Measurements from ENCODE around the gene ERCC1. TPM values are rescaled to one million over a fixed set of nuclear protein-coding genes. Genes with fewer than 3 reads are reported as not detected.

The ERCC1 gene
- 112 TPM for polyA plus RNA-seq (2013, experiment 1 of 2)
- 94.3 TPM for polyA plus RNA-seq (2013, experiment 2 of 2)

DNA sequence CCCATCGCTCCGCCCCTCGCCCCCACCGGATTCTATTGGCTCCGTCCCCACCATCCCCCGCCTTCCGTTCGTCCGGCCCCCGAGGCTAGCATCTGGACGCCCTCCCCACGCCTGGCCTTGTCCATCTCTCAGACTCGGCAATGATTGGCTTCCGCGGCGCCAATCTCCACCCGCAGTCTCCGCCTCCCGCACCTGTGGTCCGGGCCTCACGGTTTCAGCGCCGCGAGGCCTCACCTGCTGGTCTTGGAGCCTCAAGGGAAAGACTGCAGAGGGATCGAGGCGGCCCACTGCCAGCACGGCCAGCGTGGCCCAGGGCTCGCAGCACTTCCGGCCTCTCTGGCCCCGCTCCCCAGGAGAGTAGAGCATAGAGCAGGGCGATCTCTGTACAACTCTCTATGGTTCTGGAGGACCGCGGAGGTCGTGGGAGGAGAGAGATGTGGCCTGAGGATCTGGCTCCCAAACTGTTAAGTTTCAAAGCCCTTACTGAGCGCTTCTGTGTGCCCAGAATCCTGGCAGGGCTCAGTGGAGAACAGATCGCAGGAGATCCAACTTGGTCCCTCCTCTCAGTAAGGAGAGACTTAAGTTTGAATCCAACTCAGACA lies at the start of gene ERCC1:
ERCC1 (minus strand) TSS at position 329 of the 602 bp plus-strand sequence. CDS start 543 bp downstream, outside the sequence.
- Histone ChIP-seq H3K4me3 (ENCODE audit: extremely low read depth, insufficient read depth, low read length, poor library complexity, severe bottlenecking) (peak within 1 kb of the TSS; percentile 72), H3K27ac (ENCODE audit: low read depth, low read length, severe bottlenecking) (peak within 1 kb of the TSS; percentile 97), H3K4me1 (ENCODE audit: control insufficient read depth, insufficient read depth, low read length, poor library complexity, severe bottlenecking) (peaks cover 15% of the 10 kb centered on the region), H3K36me3 (ENCODE audit: control insufficient read depth, insufficient read depth, low read length) (peaks cover 22% of the 10 kb centered on the region), H3K9me3 (ENCODE audit: control insufficient read depth, low read length) (no peaks in the 10 kb centered on the region)
- 0 to 1% methylated on average over 24 to 37 of the region's 37 CpGs for WGBS, 2 experiments (ENCODE audit: insufficient coverage in 2 of 2)

DNA sequence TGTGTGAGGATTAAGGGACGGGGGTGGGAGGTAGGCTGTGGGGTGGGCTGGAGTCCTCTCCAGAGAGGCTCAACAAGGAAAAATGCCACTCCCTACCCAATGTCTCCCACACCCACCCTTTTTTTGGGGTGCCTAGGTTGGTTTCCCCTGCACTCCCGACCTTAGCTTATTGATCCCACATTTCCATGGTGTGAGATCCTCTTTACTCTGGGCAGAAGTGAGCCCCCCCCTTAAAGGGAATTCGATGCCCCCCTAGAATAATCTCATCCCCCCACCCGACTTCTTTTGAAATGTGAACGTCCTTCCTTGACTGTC lies 49.6 kb upstream of the ERCC1 start:
- Histone ChIP-seq H3K4me1 (ENCODE audit: control insufficient read depth, insufficient read depth, low read length, poor library complexity, severe bottlenecking) (peaks cover 10% of the 10 kb centered on the region), H3K9me3 (ENCODE audit: control insufficient read depth, low read length) (no peaks in the 10 kb centered on the region), H3K27ac (ENCODE audit: low read depth, low read length, severe bottlenecking) (no peak overlapping the region), H3K36me3 (ENCODE audit: control insufficient read depth, insufficient read depth, low read length) (no peaks in the 10 kb centered on the region), H3K4me3 (ENCODE audit: extremely low read depth, insufficient read depth, low read length, poor library complexity, severe bottlenecking) (no peak overlapping the region)
- WGBS, 2 experiments (ENCODE audit: insufficient coverage in 2 of 2): 55 to 71% methylated on average over 1 to 2 of the region's 5 CpGs

GRCh38 chr19:45472563-45473366 lies 49.0 kb upstream of the ERCC1 start:
- H3K36me3 ChIP-seq (ENCODE audit: control insufficient read depth, insufficient read depth, low read length): no peaks in the 10 kb centered on the region
- H3K4me3 ChIP-seq (ENCODE audit: extremely low read depth, insufficient read depth, low read length, poor library complexity, severe bottlenecking): no peak overlapping the region
- WGBS, 2 experiments (ENCODE audit: insufficient coverage in 2 of 2): 38 to 41% methylated on average over 24 to 30 of the region's 44 CpGs
- peaks cover 10% of the 10 kb centered on the region for H3K4me1 ChIP-seq (ENCODE audit: control insufficient read depth, insufficient read depth, low read length, poor library complexity, severe bottlenecking)
- H3K27ac ChIP-seq (ENCODE audit: low read depth, low read length, severe bottlenecking): no peak overlapping the region
- no peaks in the 10 kb centered on the region for H3K9me3 ChIP-seq (ENCODE audit: control insufficient read depth, low read length)

GRCh38 chr19:45471931-45472562 lies 48.3 kb upstream of the ERCC1 start:
- no peaks in the 10 kb centered on the region for H3K36me3 ChIP-seq (ENCODE audit: control insufficient read depth, insufficient read depth, low read length)
- H3K4me3 ChIP-seq (ENCODE audit: extremely low read depth, insufficient read depth, low read length, poor library complexity, severe bottlenecking): no peak overlapping the region
- 74 to 83% methylated on average over 5 to 7 of the region's 7 CpGs for WGBS, 2 experiments (ENCODE audit: insufficient coverage in 2 of 2)
- H3K4me1 ChIP-seq (ENCODE audit: control insufficient read depth, insufficient read depth, low read length, poor library complexity, severe bottlenecking): peaks cover 10% of the 10 kb centered on the region
- H3K9me3 ChIP-seq (ENCODE audit: control insufficient read depth, low read length): no peaks in the 10 kb centered on the region
- H3K27ac ChIP-seq (ENCODE audit: low read depth, low read length, severe bottlenecking): no peak overlapping the region

- H3K27ac ChIP-seq (ENCODE audit: low read depth, low read length, severe bottlenecking): no peak overlapping the region
- H3K4me1 ChIP-seq (ENCODE audit: control insufficient read depth, insufficient read depth, low read length, poor library complexity, severe bottlenecking): peaks cover 10% of the 10 kb centered on the region
- H3K4me3 ChIP-seq (ENCODE audit: extremely low read depth, insufficient read depth, low read length, poor library complexity, severe bottlenecking): no peak overlapping the region
- WGBS, 2 experiments (ENCODE audit: insufficient coverage in 2 of 2): 78 to 88% methylated on average over 3 to 10 of the region's 16 CpGs
- H3K9me3 ChIP-seq (ENCODE audit: control insufficient read depth, low read length): no peaks in the 10 kb centered on the region
- no peaks in the 10 kb centered on the region for H3K36me3 ChIP-seq (ENCODE audit: control insufficient read depth, insufficient read depth, low read length)
Observed at GRCh38 chr19:45471111-45471930, 47.6 kb upstream of the ERCC1 start.

DNA sequence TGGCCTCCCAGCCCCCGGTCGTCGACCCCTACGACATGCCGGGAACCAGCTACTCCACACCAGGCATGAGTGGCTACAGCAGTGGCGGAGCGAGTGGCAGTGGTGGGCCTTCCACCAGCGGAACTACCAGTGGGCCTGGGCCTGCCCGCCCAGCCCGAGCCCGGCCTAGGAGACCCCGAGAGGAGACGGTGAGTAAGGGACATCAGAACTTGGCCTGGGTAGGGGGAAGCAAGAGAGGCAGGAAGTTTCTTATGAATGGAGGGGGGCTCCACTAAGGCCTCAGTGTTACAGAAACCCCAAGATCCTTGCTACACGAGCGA lies 47.0 kb upstream of the ERCC1 start:
- H3K4me3 ChIP-seq (ENCODE audit: extremely low read depth, insufficient read depth, low read length, poor library complexity, severe bottlenecking): no peak overlapping the region
- no peaks in the 10 kb centered on the region for H3K9me3 ChIP-seq (ENCODE audit: control insufficient read depth, low read length)
- no peak overlapping the region for H3K27ac ChIP-seq (ENCODE audit: low read depth, low read length, severe bottlenecking)
- 92 to 99% methylated on average over 5 to 10 of the region's 15 CpGs for WGBS, 2 experiments (ENCODE audit: insufficient coverage in 2 of 2)
- H3K4me1 ChIP-seq (ENCODE audit: control insufficient read depth, insufficient read depth, low read length, poor library complexity, severe bottlenecking): peaks cover 10% of the 10 kb centered on the region
- H3K36me3 ChIP-seq (ENCODE audit: control insufficient read depth, insufficient read depth, low read length): no peaks in the 10 kb centered on the region

GRCh38 chr19:45469945-45470761 lies 46.4 kb upstream of the ERCC1 start:
- peak overlapping the region; percentile 67 for H3K4me3 ChIP-seq (ENCODE audit: extremely low read depth, insufficient read depth, low read length, poor library complexity, severe bottlenecking)
- H3K27ac ChIP-seq (ENCODE audit: low read depth, low read length, severe bottlenecking): peak overlapping the region; percentile 99
- peaks cover 10% of the 10 kb centered on the region for H3K4me1 ChIP-seq (ENCODE audit: control insufficient read depth, insufficient read depth, low read length, poor library complexity, severe bottlenecking)
- no peaks in the 10 kb centered on the region for H3K36me3 ChIP-seq (ENCODE audit: control insufficient read depth, insufficient read depth, low read length)
- H3K9me3 ChIP-seq (ENCODE audit: control insufficient read depth, low read length): no peaks in the 10 kb centered on the region
- WGBS, 2 experiments (ENCODE audit: insufficient coverage in 2 of 2): 64 to 70% methylated on average over 11 to 14 of the region's 33 CpGs

- 0% methylated on average over 48 to 52 of the region's 66 CpGs for WGBS, 2 experiments (ENCODE audit: insufficient coverage in 2 of 2)
Observed at GRCh38 chr19:45469132-45469944, 45.6 kb upstream of the ERCC1 start.

GRCh38 chr19:45468803-45469131 lies 45.0 kb upstream of the ERCC1 start:
- Histone ChIP-seq H3K27ac (ENCODE audit: low read depth, low read length, severe bottlenecking) (peak overlapping the region; percentile 99), H3K36me3 (ENCODE audit: control insufficient read depth, insufficient read depth, low read length) (no peaks in the 10 kb centered on the region), H3K4me1 (ENCODE audit: control insufficient read depth, insufficient read depth, low read length, poor library complexity, severe bottlenecking) (peaks cover 10% of the 10 kb centered on the region), H3K9me3 (ENCODE audit: control insufficient read depth, low read length) (no peaks in the 10 kb centered on the region), H3K4me3 (ENCODE audit: extremely low read depth, insufficient read depth, low read length, poor library complexity, severe bottlenecking) (peak overlapping the region; percentile 67)
- WGBS, 2 experiments (ENCODE audit: insufficient coverage in 2 of 2): 1 to 2% methylated on average over 16 of the region's 19 CpGs

More at GRCh38 chr19:45469132-45469944, 45.6 kb upstream of the ERCC1 start:
- Histone ChIP-seq H3K9me3 (ENCODE audit: control insufficient read depth, low read length) (no peaks in the 10 kb centered on the region), H3K36me3 (ENCODE audit: control insufficient read depth, insufficient read depth, low read length) (no peaks in the 10 kb centered on the region), H3K4me1 (ENCODE audit: control insufficient read depth, insufficient read depth, low read length, poor library complexity, severe bottlenecking) (peaks cover 10% of the 10 kb centered on the region), H3K27ac (ENCODE audit: low read depth, low read length, severe bottlenecking) (peak overlapping the region; percentile 99), H3K4me3 (ENCODE audit: extremely low read depth, insufficient read depth, low read length, poor library complexity, severe bottlenecking) (peak overlapping the region; percentile 67)
